ENCODE data around the gene SERGEF. TPM values are rescaled to one million over a fixed set of nuclear protein-coding genes. Genes with fewer than 3 reads are reported as not detected.
A peak's percentile ranks its signal among the peaks of the same experiment; 100 is the strongest.

SERGEF gene
- total RNA-seq, 1 experiment from 2014 or later, result 31.4 TPM

DNA sequence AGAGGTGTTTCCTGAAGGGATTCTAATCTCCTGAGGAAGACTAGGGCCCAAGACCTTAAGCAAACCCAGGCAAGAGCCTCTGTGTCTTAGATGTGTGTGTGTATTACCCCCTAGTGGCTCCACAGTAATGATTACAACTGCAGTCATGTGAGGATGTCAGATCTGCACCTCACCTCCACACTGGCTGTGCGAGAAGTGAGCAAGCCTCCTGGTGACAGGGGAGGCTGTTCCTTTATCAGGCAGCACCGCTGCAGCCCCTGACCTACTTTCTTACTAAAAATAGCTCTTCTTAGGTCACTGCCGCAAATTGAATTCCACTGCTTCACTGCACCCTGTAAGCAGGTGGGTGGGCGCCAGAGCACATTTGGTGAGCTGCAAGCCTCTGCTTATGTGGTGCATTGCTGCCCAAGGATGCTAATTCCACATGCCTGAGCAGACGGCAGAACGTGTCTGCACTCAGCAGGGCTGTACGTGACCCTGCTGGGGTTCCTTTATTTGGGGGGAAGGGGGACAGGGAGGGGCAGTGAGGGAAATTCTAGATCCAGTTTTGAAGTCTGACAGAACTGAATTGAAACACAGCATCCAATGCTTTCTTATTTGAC lies 165.9 kb downstream of the SERGEF start:
- Histone ChIP-seq H2BK15ac (ENCODE audit: low read depth, low read length) (no peak overlapping the region), H2BK20ac (ENCODE audit: low read depth, low read length, poor library complexity, severe bottlenecking) (no peak overlapping the region), H3K9ac (ENCODE audit: extremely low read depth, insufficient read length, low read length) (no peak overlapping the region), H3K56ac (ENCODE audit: insufficient read length, low read depth, low read length) (no peak overlapping the region), H3K27ac (ENCODE audit: insufficient read length, low read depth, low read length) (no peak overlapping the region), H2BK12ac (ENCODE audit: insufficient read length, low read depth, low read length) (no peak overlapping the region), H3K4me1 (ENCODE audit: insufficient read depth, low read length) (no peaks in the 10 kb centered on the region), H3K4me2 (ENCODE audit: insufficient read depth, insufficient read length, low read length) (no peak overlapping the region), H2AFZ (ENCODE audit: low read length) (no peak overlapping the region), H2AK5ac (ENCODE audit: insufficient read length, low read length) (no peak overlapping the region), H3K23me2 (ENCODE audit: insufficient read length, low read depth, low read length, poor library complexity, severe bottlenecking) (no peaks in the 10 kb centered on the region), H3K27me3 (ENCODE audit: insufficient read depth, low read length) (no peaks in the 10 kb centered on the region), H3K18ac (ENCODE audit: insufficient read length, low read depth, low read length) (no peak overlapping the region), H3T11ph (ENCODE audit: low read length) (no peak overlapping the region), H4K20me1 (ENCODE audit: control insufficient read depth, insufficient read depth, insufficient read length) (no peaks in the 10 kb centered on the region), H3K14ac (ENCODE audit: insufficient read depth, low read length) (0 out of 2 replicates have a peak overlapping the region, but pooled peaks have one; percentile 40), H4K5ac (ENCODE audit: insufficient read length, low read depth, low read length) (no peak overlapping the region), H4K8ac (replicated peaks; ENCODE audit: insufficient read length, low read depth, low read length) (no peak overlapping the region), H2BK120ac (ENCODE audit: low read depth, low read length, poor library complexity, severe bottlenecking) (no peak overlapping the region), H3K79me2 (ENCODE audit: insufficient read depth, low read length) (no peaks in the 10 kb centered on the region), H3K4ac (ENCODE audit: low read depth, low read length) (no peak overlapping the region), H3K9me3 (ENCODE audit: control insufficient read depth, low read depth, low read length) (no peaks in the 10 kb centered on the region), H3K23ac (ENCODE audit: insufficient read length, low read depth, low read length) (no peak overlapping the region), H2BK5ac (ENCODE audit: insufficient read length, low read length) (no peak overlapping the region), H3K79me1 (ENCODE audit: insufficient read depth, low read depth, low read length, poor library complexity, severe bottlenecking) (no peaks in the 10 kb centered on the region), H4K91ac (ENCODE audit: insufficient read length, low read depth, low read length) (no peak overlapping the region)
- no peaks in the 10 kb centered on the region for H3K9me3 Mint-ChIP-seq
- no peaks in the 10 kb centered on the region; a peak in 1 of 7 replicates for H3K36me3 Mint-ChIP-seq (ENCODE audit: insufficient read depth in 1 of 3, low read depth in 3 of 3)
- peaks cover 0 to 8% of the 10 kb centered on the region in 2 experiments; a peak in 1 of 4 replicates for H3K4me1 Mint-ChIP-seq
- no peak for DNase-seq
- WGBS (ENCODE audit: extremely low coverage, insufficient read length, low lambda C conversion rate), result no CpG with 5 or more reads among the region's 7 CpGs
- TF ChIP-seq, protein P1, sequence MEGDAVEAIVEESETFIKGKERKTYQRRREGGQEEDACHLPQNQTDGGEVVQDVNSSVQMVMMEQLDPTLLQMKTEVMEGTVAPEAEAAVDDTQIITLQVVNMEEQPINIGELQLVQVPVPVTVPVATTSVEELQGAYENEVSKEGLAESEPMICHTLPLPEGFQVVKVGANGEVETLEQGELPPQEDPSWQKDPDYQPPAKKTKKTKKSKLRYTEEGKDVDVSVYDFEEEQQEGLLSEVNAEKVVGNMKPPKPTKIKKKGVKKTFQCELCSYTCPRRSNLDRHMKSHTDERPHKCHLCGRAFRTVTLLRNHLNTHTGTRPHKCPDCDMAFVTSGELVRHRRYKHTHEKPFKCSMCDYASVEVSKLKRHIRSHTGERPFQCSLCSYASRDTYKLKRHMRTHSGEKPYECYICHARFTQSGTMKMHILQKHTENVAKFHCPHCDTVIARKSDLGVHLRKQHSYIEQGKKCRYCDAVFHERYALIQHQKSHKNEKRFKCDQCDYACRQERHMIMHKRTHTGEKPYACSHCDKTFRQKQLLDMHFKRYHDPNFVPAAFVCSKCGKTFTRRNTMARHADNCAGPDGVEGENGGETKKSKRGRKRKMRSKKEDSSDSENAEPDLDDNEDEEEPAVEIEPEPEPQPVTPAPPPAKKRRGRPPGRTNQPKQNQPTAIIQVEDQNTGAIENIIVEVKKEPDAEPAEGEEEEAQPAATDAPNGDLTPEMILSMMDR (conservative IDR thresholded peaks at IDR 0.05), result peak; percentile 22; the same call in 1 of the 3 replicates
- H3K27ac Mint-ChIP-seq, result no peak overlapping the region; a peak in 1 of 7 replicates
- no peak overlapping the region for H3K4me3 Mint-ChIP-seq
- no peaks in the 10 kb centered on the region for H3K27me3 Mint-ChIP-seq (ENCODE audit: low read depth)
